HG03342 (cell line): Measurements from ENCODE around the gene OR6P1.

Experiments
- ATAC-seq: cut with Tn5 transposase; IDR thresholded peaks from one replicate; pipeline ENCODE4 v1.9.1; 2021; ENCODE audit warnings: mild to moderate bottlenecking, moderate library complexity; ENCODE audit not compliant: unreplicated experiment

The OR6P1 gene, protein sequence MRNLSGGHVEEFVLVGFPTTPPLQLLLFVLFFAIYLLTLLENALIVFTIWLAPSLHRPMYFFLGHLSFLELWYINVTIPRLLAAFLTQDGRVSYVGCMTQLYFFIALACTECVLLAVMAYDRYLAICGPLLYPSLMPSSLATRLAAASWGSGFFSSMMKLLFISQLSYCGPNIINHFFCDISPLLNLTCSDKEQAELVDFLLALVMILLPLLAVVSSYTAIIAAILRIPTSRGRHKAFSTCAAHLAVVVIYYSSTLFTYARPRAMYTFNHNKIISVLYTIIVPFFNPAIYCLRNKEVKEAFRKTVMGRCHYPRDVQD

GRCh38 chr1:158570480-158570879, at the start of gene OR6P1:
Gene OR6P1, minus strand, starts transcription at chr1:158570580. Its CDS starts 6,976 bp downstream, at chr1:158563604.
- ATAC-seq = no peak

DNA sequence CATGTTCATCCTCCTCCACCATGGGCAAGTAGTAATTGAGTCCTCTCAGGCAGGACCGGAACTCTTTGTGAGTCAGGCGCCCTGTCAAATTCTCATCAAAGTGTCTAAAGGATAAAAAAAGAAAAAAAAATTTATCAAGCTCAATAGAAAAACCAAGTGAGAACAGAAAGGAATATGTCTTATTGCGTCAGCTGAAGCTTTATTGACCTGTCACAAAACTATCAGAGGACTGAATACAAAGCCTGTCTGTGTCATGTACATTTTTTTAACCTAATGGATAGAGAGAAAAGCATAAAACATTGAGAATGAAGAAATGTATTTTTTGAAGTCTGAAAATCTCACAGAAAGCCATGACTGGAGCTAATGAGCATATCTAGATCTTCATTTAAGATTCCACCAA, 43.4 kb upstream of the OR6P1 start:
- no peak for ATAC-seq

- ATAC-seq = no peak
These were observed 41.5 kb upstream of the OR6P1 start for GRCh38 chr1:158611916-158612315.

DNA sequence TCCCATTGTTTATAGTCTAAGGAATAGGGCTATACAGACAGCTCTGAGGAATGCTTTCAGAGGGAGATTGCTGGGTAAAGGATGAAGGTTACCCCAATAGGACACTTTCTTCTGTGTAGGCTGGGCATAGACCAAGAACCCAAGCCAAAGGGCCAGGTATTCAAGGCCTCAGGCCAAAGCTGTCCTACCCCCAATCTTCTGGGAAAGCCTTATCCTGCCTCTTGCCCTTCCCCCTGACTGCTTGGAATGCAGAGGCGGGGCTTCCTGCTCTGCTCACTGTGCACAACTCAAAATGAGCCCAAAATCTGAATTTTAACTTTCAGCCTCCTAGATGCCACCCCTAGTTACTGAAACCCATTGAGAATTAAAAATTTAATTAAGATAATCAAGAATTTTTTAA, 36.9 kb upstream of the OR6P1 start:
- ATAC-seq = no peak

DNA sequence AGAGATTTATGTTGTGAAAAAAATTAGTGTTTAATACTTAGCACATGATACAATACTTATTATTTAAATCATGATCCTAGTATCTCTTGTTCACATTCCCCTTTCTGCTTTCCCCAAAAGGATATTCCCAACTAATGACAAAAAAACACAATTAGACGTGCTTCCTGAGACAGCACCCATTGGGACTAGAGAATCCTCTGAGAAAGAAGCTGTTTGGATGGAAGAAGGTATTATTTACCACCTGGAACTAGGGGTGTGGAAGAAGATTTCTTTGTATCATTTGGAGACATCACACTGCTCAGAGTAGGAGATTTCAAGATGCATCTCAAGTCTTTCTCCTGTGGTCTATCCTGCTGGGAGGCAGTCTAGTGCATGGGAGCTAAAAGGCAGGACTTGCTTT, 34.6 kb upstream of the OR6P1 start, which contains the start of gene OR10Z1:
Gene OR10Z1, plus strand, starts transcription at position 301 of the 400 bp plus-strand sequence. CDS start 1,171 bp downstream, outside the sequence.
- no peak for ATAC-seq

DNA sequence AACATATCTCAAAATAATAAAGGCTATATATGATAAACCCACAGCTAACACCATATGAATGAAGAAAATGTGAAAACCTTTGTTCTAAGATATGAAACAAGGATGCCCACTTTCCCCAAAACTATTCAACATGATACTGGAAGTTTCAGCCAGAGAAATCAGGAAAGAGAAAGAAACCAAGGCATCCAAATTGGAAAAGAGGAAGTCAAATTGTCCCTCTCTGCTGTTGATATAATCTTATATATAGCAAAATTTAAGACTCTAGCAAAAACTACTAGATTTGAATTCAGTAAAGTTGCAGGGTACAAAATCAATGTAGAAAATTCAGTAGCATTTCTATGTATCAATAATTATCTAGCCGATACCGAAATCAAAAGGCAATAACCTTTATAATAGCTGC, 30.4 kb upstream of the OR6P1 start:
- no peak for ATAC-seq

DNA sequence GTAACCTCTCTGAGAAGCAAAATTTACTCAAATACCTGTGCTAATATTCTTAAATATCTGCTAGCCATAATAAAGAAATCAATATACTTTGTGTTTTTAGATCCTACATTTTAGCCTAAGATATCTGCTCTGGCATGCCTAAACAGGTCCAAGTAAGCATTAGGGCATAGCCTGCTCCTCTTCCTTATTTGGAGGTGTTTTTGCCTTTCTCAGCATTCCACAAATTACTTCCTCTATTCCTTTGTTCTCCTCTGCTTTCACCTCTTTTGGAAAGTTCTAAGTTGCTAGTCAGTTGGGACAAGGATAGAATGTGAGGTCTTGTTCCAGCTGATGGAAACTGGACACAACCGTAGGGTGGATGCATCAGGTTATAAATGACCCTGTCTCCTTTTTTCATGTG, 16.6 kb upstream of the OR6P1 start:
- no peak for ATAC-seq

DNA sequence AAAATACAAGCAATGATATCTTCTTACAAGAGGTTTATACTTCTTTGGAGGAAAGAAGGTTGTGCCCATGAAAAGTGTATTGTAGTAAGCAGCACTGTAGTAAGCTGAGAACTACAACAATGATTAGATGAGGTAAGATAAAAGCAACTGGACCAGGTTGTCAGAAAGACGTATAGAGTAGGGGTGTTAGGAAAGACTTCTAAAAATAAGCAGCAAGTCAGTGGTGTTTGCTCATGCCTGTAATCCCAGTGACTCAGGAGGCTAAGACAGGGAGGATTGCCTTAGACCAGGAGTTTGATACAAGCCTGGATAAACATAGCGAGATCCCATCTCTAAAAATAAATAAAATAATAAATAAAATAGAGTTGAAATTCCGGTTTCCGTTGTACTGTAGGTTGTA, 13.6 kb upstream of the OR6P1 start:
- ATAC-seq = no peak

DNA sequence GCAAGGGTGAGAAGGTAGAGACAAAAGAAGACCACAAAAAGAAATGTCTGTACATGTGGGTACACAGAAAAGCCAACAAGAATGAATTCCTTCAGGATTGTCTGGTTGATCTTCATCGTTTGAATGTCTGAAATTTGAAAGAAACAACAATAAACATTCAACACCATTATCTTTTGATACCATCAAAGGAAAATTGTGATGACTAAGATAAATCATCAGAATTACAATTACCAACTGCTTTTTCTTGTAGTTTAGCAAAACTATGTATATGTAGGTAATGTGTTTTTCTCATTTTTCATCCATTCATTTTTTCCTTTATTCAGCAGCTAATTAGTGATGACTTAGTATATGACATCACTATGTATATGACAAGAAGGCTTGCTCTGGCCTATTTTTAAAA, 9.4 kb upstream of the OR6P1 start, which contains the start of gene OR10X1:
Gene OR10X1, minus strand, starts transcription at position 167 of the 400 bp plus-strand sequence. Its CDS starts 0 bp downstream, at position 167.
- no peak for ATAC-seq

DNA sequence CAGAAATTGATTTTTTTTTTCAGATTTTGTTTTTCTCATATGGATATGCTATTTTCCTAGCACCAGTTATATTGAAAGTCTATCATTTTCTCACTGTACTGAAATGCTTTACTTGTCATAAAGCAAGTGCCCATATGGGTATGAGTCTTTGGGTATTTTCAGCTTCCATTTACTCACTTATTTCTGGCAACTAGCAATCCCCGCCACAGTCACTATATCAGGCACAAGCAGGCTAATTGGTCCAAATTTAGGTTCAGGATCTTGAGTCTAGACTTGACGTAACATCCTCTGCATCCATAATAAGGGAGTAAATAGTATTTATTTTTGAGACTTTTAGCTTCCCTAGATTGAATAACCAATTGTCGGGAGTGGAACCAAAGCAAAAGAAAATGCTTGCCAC, 7.2 kb upstream of the OR6P1 start:
- no peak for ATAC-seq

DNA sequence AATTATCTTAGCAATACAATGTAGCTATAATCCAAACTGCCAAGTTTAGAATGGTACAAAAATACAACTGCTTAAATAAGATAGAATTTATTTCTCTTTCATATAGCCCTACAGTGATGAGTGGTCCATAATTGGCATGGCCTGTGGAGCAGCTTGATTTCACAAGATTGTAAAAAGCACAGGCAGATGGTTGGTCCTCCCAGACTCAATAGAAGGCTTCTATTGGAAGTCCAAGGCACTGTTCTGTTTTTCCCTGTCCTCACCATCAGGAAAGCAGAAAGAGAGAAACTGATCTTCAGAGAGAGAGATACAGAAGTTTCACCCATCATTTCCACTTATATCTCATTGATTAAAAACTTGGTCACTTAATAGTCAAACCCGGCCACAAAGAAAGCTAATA, 1.8 kb upstream of the OR6P1 start:
- ATAC-seq = no peak

GRCh38 chr1:158564608-158565007, 5.8 kb downstream of the OR6P1 start:
- ATAC-seq = no peak

- no peak for ATAC-seq
These were observed 6.5 kb downstream of the OR6P1 start for GRCh38 chr1:158563853-158564252.

GRCh38 chr1:158559696-158560095, 10.7 kb downstream of the OR6P1 start:
- no peak for ATAC-seq

- no peak for ATAC-seq
These were observed 16.0 kb downstream of the OR6P1 start, which contains the start of gene OR6Y1 for GRCh38 chr1:158554352-158554751. Gene OR6Y1, minus strand, starts transcription at chr1:158554405. Its CDS starts 6,300 bp downstream, at chr1:158548105.

DNA sequence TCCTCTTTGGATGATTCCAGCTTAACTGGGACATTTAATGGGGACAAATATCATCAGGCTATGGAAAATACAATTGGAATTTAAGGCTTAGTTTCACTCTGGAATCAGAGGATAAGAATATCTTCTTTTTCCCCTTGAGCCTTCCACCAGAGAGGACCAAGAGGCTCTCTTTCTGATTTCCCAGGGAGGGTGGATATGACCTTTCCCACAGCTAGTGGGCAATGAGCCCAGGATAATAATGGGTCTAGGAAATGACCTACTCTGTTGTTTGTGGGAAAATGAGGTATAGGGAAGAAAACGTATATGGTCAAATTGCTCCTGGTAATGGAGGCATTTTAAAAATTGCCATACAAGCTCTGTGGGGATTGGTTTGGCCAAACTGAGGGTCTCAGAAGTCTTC, 18.1 kb downstream of the OR6P1 start:
- ATAC-seq = no peak

- ATAC-seq = no peak
These were observed 22.8 kb downstream of the OR6P1 start for GRCh38 chr1:158547533-158547932.

GRCh38 chr1:158537609-158538008, 32.8 kb downstream of the OR6P1 start:
- ATAC-seq = no peak

DNA sequence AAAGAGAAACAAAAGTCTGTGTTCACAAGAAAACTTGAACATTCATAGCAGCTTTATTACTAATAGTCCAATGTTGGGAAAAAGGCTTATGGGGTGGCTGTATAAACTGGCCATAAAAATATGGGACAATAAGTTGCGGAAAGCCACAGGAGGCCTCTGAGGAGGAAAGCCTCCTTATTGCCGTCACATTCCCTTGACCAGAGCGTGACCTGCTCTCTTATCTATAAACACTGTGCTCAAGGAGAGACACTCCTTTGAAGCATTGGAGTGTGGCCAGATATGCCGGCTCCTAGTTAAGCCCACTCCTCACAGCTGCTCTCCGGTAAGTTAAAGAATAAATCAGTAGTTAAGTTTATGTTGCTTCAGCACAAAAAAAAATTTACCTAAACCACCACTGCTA, 35.9 kb downstream of the OR6P1 start:
- ATAC-seq = no peak

- ATAC-seq = no peak
These were observed 43.1 kb downstream of the OR6P1 start for GRCh38 chr1:158527190-158527815.

GRCh38 chr1:158521666-158522058, 48.7 kb downstream of the OR6P1 start:
- ATAC-seq = no peak

DNA sequence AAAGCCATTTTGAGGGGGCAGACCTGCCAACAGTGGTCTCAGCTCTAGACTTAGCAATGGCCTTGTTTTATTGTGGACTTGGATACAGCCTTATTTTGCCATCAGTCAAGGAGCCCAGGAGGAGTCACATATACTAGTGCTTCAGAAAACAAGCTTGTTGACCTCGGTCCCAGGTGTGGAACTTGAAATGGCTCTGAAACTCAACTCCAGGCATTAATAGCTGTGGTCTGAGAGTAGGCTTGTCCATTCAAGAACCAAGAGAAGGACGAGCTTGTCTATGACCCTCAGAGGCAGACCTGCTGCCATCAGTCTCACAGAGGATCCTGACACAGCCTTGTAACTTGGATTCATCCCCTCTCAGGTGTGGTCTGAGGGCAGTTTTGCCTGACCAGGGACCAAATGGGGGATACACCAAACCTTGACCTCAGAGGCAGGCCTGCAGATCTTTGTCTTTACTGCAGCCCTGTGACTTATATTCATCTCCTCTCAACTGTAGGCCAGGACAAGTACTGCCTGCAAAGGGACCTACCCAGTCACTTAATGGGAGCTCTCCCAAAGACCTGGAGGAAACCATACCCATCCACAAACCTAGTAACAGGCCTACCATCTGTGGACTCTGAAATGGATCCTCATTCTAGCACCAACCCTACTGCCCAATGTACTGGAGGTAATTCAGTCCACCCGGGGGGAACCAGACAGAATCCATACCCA, 49.3 kb downstream of the OR6P1 start:
- no peak for ATAC-seq
